Measurements from ENCODE around the gene CAPRIN1.

CAPRIN1 gene

DNA sequence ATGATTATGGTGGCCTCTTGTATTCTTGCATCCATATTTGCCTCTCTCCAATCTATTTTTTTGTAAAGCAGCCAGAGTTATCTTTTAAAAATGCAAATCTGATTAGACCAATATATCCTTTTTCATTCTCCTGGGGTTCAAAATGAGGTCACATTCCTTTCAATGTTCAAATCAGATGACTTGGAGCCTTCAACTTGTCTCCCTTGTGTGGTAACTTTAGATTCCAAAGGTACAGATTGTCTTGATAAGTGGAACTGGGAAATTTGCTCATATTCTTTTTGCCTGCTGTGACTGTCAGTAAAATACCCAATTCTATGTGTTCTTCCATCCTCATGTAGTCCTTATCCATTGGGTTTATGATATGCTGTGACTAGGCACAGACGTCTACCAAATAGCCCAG is 15.1 kb upstream of the CAPRIN1 start:
- H3K9me3 ChIP-seq (ENCODE audit: insufficient read depth, low read length) = no peaks in the 10 kb centered on the region
- no peaks in the 10 kb centered on the region for H4K20me1 ChIP-seq (ENCODE audit: low read depth, low read length)
- no peaks in the 10 kb centered on the region for H3K9me2 ChIP-seq (replicated peaks; ENCODE audit: insufficient read depth, low read length)
- H3K4me2 ChIP-seq (ENCODE audit: low read depth, low read length, poor library complexity, severe bottlenecking) = no peak overlapping the region
- H3K9ac ChIP-seq (ENCODE audit: low read length) = no peak overlapping the region
- H3K27me3 ChIP-seq (ENCODE audit: low read length) = no peaks in the 10 kb centered on the region
- no peak overlapping the region for H3K4me3 ChIP-seq (ENCODE audit: insufficient read depth, low read length, poor library complexity, severe bottlenecking)
- H3F3A ChIP-seq (ENCODE audit: insufficient read depth) = no peaks in the 10 kb centered on the region
- H3K27ac ChIP-seq (ENCODE audit: low read depth, low read length) = no peak overlapping the region
- no peaks in the 10 kb centered on the region for H3K36me3 ChIP-seq (ENCODE audit: low read length)
- H2AFZ ChIP-seq (ENCODE audit: low read depth, low read length, severe bottlenecking) = no peak overlapping the region
- no peaks in the 10 kb centered on the region for H3K79me2 ChIP-seq (ENCODE audit: insufficient read depth, low read length)
- TF ChIP-seq, protein P1, sequence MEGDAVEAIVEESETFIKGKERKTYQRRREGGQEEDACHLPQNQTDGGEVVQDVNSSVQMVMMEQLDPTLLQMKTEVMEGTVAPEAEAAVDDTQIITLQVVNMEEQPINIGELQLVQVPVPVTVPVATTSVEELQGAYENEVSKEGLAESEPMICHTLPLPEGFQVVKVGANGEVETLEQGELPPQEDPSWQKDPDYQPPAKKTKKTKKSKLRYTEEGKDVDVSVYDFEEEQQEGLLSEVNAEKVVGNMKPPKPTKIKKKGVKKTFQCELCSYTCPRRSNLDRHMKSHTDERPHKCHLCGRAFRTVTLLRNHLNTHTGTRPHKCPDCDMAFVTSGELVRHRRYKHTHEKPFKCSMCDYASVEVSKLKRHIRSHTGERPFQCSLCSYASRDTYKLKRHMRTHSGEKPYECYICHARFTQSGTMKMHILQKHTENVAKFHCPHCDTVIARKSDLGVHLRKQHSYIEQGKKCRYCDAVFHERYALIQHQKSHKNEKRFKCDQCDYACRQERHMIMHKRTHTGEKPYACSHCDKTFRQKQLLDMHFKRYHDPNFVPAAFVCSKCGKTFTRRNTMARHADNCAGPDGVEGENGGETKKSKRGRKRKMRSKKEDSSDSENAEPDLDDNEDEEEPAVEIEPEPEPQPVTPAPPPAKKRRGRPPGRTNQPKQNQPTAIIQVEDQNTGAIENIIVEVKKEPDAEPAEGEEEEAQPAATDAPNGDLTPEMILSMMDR (IDR thresholded peaks at IDR 0.05; ENCODE audit: insufficient read depth, low read length, poor library complexity, severe bottlenecking) = no peak
- TF ChIP-seq EZH2phosphoT487 (conservative IDR thresholded peaks at IDR 0.05; ENCODE audit: low read length) = no peak

DNA sequence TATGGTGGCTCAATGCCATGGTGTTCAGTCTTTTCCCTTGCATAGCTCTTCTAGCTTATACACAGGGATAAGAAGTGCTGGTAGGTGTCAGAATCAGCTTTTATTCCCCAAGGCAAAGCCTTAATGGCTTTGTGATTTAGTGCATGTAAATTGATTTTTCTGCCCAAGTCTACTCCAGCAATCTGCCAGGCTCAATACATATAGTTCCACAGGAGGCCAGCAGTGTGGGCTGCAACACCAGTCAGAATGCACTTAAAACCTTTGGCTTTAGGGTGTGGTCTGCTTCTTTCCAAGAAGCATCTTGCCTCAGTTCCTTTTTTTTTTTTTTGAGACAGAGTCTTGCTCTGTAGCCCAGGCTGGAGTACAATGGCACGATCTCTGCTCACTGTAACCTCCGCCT is 14.5 kb upstream of the CAPRIN1 start:
- no peak for TF ChIP-seq EZH2phosphoT487 (conservative IDR thresholded peaks at IDR 0.05; ENCODE audit: low read length)
- TF ChIP-seq, protein P1 (IDR thresholded peaks at IDR 0.05; ENCODE audit: insufficient read depth, low read length, poor library complexity, severe bottlenecking) = no peak
- no peaks in the 10 kb centered on the region for H3K27me3 ChIP-seq (ENCODE audit: low read length)
- no peak overlapping the region for H3K9ac ChIP-seq (ENCODE audit: low read length)
- H3K36me3 ChIP-seq (ENCODE audit: low read length) = no peaks in the 10 kb centered on the region
- H2AFZ ChIP-seq (ENCODE audit: low read depth, low read length, severe bottlenecking) = no peak overlapping the region
- H3K9me3 ChIP-seq (ENCODE audit: insufficient read depth, low read length) = no peaks in the 10 kb centered on the region
- H3K4me3 ChIP-seq (ENCODE audit: insufficient read depth, low read length, poor library complexity, severe bottlenecking) = no peak overlapping the region
- no peak overlapping the region for H3K27ac ChIP-seq (ENCODE audit: low read depth, low read length)
- no peaks in the 10 kb centered on the region for H3F3A ChIP-seq (ENCODE audit: insufficient read depth)
- H4K20me1 ChIP-seq (ENCODE audit: low read depth, low read length) = no peaks in the 10 kb centered on the region
- H3K79me2 ChIP-seq (ENCODE audit: insufficient read depth, low read length) = no peaks in the 10 kb centered on the region
- H3K4me2 ChIP-seq (ENCODE audit: low read depth, low read length, poor library complexity, severe bottlenecking) = no peak overlapping the region
- no peaks in the 10 kb centered on the region for H3K9me2 ChIP-seq (replicated peaks; ENCODE audit: insufficient read depth, low read length)

DNA sequence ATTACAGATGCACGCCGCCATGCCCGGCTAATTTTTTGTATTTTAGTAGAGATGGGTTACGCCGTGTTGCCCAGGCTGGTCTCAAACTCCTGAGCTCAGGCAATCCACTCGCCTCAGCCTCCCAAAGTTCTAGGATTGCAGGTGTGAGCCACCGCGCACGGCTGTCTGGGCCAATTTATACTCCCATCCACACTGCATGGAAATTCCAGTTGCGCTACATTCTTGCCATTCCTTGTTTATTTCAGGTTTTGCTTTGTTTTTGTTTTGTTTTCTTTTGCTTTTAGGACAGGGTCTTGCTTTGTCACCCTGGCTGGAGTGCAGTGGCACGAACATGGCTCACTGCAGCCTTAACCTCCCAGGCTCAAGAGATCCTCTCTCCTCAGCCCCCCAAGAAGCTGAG is 11.0 kb upstream of the CAPRIN1 start:
- H3K27ac ChIP-seq (ENCODE audit: low read depth, low read length) = no peak overlapping the region
- no peaks in the 10 kb centered on the region for H3K9me2 ChIP-seq (replicated peaks; ENCODE audit: insufficient read depth, low read length)
- no peaks in the 10 kb centered on the region for H3F3A ChIP-seq (ENCODE audit: insufficient read depth)
- TF ChIP-seq EZH2phosphoT487 (conservative IDR thresholded peaks at IDR 0.05; ENCODE audit: low read length) = no peak
- TF ChIP-seq, protein P1 (IDR thresholded peaks at IDR 0.05; ENCODE audit: insufficient read depth, low read length, poor library complexity, severe bottlenecking) = no peak
- H3K9me3 ChIP-seq (ENCODE audit: insufficient read depth, low read length) = no peaks in the 10 kb centered on the region
- H3K4me2 ChIP-seq (ENCODE audit: low read depth, low read length, poor library complexity, severe bottlenecking) = no peak overlapping the region
- no peak overlapping the region for H3K9ac ChIP-seq (ENCODE audit: low read length)
- no peaks in the 10 kb centered on the region for H3K27me3 ChIP-seq (ENCODE audit: low read length)
- no peaks in the 10 kb centered on the region for H3K79me2 ChIP-seq (ENCODE audit: insufficient read depth, low read length)
- no peaks in the 10 kb centered on the region for H4K20me1 ChIP-seq (ENCODE audit: low read depth, low read length)
- no peaks in the 10 kb centered on the region for H3K36me3 ChIP-seq (ENCODE audit: low read length)
- H2AFZ ChIP-seq (ENCODE audit: low read depth, low read length, severe bottlenecking) = no peak overlapping the region
- H3K4me3 ChIP-seq (ENCODE audit: insufficient read depth, low read length, poor library complexity, severe bottlenecking) = no peak overlapping the region
